HG02885 (cell line): ENCODE measurements around the gene C19orf67.
"Not testable (repeated sequence)": the region's sequence is repeated elsewhere in the genome, so short reads cannot be mapped to it uniquely, and the experiment has no call there.

Source experiments
- ATAC-seq: cut with Tn5 transposase; IDR thresholded peaks from one replicate; pipeline ENCODE4 v1.9.1; 2021; ENCODE audit warnings: mild to moderate bottlenecking; ENCODE audit not compliant: unreplicated experiment, poor library complexity

Gene C19orf67

DNA sequence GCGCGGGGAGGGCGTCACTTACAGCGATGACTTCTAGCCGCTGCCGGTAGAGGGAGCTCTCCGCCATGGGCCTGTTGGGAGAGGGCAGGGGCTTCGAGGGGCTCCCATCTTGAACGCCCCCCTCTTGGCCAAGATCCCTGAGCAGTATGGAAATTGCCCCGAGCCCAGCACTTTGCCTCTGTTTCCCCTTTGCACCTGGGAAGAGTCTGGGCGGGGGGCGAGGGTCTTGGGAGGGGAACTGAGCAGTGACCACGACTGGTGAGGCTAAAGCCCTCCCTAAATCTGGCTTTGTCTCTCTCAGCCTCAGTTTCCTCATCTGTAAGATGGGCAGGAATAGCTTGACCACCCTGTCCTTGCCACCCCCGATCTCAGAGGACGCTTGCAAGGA is 26.5 kb downstream of the C19orf67 start:
- ATAC-seq = no peak

DNA sequence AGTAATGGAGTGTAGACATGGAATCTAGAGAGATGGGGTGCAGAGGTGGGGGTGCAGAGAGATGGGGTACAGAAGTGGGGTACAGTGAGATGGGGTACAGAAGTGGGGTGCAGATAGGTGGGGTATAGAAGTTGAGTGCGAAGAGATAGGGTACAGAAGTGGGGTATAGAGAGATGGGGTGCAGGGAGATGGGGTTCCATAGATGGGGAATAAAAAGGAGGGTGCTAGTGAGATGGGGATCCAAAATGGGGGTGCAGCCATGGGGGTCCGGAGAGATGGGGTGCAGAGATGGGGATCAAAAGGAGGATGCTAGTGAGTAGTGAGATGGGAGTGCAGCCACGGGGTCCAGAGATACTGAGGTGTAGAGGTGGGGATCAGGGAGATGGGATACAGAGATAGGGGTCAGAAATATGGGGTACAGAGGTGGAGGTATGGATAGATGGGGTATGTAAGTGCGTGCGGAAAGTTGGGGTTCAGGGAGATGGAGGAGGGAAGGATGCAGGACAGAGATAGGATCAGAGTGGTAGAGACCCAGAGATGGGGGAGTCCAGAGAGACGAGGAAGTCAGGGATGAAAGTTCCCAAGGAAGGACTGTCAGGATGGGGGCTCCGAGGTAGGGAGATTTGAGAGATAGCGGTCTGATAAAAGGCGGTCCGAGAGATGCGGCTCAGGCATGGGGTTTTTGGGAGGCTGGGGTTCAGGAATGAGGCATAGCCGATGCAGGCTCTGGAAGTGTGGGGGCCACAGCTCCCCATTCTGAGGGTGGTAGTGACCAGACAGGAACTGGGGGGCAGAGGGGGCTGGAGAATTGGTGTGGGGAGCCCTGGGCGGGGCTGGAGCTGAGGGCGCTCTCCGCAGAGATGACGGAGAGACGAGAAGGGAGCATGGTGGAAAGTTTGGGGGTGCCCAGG is 27.1 kb downstream of the C19orf67 start:
- ATAC-seq = no peak

DNA sequence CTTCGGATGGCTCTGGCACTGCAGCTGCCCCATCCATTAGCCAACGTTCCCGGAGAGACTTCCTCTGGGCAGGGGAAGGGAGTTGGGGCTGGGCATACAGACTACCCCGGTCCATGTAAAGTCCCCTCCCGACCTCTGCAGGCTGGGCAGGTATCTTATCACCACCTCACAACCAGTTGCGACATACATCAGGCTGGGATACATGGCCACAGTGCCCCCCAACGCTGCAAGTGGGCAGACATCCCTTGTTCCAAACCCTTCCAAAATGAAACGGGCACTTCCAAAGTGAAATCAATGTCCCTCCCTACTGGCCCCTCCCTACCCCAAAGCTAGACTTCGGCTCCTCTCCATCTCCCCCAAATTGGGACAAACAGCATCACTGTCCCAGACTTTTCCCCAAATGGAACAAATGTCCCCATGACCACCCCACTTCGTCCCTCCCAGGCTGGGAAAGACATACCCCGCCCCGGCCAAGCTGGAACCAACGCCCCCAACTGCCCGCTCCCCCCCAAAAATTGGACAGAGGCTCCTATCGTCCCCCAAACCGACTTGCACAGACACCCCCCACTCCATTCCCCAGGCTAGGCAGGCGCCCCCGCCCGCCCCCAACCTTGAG is 28.7 kb downstream of the C19orf67 start:
- ATAC-seq = no peak

DNA sequence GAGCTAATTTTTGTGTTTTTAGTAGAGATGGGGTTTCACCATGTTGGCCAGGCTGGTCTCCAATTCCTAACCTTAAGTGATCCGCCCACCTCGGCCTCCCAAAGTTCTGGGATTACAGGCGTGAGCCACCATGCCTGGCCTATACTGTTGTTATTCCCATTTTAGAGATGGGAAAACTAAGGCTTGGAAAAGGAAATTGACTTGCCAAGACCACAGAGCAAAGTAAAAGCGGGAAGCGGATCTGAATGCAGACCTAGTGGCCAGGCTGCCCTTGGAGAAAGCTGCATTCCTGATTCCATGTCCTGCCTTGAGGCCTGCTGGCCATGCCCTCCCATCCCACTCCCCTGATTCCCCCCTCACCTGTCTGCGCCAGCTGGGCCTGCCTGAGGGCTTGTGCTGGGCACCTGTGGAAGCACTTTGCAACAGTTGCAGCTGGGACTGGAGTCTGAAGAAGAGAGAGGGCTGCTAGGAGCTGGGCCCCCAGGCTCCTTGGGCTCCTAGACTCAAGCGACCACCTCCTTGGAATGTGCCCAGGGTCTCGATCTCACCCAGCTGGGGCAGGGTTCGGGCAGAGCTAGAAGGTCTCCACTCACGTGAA is 29.4 kb downstream of the C19orf67 start:
- no peak for ATAC-seq

DNA sequence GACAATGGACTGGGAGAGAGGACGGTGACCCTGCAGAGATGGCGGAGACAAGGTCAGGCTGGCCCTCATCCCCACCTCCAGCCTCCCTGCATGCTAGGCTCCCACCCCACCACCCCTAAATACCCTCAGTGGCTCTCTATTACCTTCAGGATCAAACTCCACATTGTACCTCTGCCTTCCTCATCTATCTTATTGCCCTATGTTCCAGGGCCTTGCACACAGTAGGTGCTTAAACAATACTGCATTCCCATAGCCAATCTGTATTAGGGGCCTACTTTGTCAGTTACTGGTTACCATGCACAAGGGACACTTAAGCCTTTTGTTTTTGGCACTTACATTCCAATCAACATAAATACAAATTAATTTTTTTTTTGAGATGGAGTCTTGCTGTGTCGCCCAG is 30.2 kb downstream of the C19orf67 start:
- ATAC-seq = no peak

DNA sequence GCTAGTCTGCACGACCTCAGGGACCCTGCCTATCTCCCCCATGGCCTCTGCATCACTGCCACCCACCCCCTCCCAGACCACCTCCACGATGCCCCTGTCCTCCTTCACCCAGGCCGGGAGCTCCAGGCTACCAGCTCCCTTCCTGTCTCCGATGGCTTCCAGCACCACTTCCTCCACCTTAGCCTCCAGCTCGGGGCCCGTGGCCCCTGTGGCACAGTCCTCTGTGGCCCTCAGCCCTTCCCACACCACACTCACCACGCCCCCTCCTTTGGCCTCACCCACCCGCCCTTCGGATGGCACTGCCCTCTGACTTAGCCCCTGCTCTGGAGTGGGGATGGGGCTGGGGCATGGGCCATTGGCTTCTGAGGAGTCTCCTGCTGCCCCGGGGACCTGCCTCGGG is 30.9 kb downstream of the C19orf67 start:
- ATAC-seq = no peak

DNA sequence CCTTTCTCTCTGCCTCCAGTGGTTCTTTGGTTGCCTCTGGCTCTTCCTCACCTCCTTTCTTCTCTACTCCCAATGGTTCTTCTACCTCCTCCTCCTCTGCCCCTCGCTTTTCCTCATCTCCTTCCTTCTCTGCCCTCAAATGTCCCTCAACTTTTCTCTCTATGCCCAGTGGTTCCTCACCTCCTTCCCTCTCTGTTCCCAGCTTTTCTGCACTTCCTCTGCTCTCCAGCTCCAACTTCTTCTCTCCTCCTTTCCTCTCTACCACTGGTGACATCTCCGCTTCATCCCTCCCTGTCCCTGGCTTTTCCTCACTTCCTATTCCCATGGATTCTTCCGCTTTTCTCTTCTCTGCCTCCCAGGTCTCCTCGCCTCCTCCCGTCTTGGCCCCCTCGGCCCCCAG is 31.5 kb downstream of the C19orf67 start:
- ATAC-seq = no peak

DNA sequence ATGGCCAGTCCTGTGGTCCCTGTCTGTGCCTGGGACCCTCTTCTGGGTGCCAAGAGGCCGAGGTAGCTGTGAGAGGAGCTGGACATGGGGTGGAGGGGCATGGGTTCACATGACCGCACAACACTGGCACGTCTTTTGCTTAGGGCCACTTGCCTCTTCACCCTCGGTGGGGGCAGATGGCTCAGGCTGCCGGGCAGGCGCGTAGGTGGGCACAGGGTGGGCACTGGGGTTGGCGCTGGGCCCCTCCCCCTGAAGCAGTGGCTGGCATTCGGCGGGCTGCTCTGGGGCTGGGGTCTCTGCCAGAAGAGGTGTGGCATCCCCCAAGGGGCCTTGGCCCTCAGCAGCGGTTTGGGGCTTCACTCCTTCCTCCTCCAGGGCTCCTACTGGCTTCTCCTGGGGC is 32.1 kb downstream of the C19orf67 start:
- no peak for ATAC-seq

DNA sequence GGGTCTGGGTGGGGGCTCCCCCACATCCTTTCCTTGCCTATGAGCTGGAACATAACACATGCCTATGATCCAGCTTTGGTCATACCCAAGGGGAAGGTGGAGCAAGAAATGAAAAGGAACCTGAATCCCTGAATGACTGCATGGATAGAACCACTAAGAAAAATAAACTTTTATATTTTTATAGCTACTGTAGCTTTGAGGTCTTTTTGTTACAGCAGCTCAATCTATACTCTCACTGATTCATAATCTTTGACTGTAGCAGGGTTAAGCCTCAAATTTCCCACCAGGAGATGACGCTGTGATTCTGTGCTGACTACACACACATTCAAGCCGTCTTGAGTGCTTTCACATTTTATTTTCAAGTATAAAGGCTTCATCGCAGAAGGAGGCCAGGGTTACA is 32.6 kb downstream of the C19orf67 start:
- no peak for ATAC-seq

DNA sequence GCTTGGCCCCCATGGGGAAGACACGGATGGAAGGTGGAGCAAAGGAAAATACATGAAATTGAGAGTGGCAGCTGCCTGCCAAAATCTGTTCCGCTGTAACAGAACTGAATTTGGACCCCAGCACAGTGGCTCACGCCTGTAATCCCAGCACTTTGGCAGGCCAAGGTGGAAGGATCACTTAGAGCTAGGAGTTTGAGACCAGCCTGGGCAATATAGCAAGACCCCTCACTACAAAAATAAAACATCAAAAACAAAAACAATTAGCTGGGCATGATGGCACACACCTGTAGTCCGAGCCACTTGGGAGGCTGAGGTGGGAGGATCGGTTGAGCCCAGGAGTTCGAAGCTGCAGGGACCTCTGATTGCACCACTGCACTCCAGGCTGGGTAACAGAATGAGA is 33.1 kb downstream of the C19orf67 start:
- no peak for ATAC-seq

DNA sequence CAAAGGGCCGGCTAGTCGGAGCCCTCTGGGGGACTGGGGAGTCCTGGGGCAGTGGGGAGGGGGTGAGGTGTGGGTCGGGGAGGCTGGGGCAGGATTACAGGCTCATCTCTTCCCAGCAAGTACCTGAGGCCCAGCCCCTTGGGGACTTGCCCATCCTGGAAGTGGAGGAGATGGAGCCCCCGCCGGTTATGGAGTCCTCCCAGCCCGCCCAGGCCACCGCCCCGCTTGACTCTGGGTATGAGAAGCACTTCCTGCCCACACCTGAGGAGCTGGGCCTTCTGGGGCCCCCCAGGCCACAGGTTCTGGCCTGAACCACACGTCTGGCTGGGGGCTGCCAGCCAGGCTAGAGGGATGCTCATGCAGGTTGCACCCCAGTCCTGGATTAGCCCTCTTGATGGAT is 33.6 kb downstream of the C19orf67 start:
- ATAC-seq = no peak

DNA sequence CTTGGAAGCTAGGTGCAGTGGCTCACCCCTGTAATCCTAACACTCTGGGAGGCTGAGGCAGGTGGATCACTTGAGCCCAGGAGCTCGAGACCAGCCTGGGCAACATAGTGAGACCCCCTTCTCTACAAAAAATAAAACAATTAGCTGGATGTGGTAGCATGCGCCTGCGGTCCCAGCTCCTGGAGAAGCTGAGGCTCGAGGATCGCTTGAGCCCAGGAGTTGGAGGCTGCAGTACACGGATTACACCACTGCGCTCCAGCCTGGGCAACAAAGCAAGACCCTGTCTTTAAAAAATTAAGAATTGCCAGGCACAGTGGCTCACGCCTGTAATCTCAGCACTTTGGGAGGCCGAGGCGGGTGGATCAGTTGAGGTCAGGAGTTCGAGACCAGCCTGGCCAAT is 34.6 kb downstream of the C19orf67 start:
- not testable (repeated sequence) for ATAC-seq

DNA sequence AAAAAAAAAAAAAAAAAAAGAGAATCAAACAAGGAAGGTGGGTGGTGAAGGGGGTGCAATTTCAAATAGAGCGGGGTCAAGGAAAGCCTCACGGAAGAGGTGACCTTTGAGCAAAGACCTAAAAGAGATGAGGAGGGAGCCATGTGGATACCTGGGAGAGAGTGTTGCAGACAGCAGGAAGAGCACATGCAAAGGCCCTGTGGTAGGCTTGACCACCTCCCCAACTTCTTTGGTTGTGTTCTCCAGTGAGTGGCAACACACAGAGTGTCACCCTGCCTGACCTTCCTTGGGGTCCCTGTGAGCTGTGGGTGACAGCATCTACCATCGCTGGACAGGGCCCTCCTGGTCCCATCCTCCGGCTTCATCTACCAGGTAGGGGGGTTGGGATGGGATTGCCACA is 35.1 kb downstream of the C19orf67 start:
- no peak for ATAC-seq

DNA sequence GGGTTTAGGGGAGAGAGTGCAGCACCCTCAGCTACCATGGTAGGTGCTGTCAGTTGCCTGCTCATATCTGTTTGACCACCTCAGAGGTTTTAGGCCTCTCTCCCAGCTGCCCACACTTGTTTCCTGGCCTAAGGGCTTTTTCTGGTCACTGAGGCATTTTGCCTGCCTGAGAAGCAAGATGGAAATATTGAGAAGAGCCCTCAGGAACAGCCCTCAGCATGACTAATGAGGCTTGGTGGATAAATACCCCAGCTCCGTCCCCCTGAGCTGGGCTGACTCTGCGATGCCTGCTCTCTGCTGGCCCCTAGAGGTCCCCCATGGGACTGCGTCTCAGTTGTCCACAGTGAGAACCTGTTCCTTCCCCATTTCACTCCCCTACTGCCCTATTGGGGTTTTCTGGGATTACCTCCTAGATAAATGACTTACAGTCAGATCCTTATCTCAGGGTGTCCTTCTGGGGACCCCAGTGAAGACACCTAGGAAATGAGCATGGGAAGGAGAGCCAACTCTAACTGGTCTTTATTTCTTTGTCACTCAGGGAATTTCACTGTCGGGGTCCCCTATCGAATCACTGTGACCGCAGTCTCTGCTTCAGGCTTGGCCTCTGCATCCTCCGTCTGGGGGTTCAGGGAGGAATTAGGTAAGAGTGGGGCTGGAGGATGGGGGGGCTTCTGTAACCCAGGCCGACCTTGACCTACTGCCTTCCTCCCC is 37.0 kb downstream of the C19orf67 start:
- ATAC-seq = no peak

DNA sequence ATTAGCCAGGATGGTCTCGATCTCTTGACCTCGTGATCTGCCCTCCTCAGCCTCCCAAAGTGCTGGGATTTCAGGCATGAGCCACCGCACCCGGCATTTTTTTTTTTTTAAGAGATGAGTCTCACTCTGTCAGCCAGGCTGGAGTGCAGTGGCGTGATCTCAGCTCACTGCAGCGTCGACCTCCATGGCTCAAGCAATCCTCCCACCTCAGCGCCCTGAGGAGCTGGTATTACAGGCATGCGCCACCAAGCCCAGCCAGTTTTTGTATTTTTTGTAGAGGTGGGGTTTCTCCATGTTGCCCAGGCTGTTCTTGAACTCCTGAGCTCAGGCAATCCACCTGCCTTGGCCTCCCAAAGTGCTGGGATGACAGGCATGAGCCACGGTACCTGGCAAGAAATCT is 37.7 kb downstream of the C19orf67 start:
- not testable (repeated sequence) for ATAC-seq

DNA sequence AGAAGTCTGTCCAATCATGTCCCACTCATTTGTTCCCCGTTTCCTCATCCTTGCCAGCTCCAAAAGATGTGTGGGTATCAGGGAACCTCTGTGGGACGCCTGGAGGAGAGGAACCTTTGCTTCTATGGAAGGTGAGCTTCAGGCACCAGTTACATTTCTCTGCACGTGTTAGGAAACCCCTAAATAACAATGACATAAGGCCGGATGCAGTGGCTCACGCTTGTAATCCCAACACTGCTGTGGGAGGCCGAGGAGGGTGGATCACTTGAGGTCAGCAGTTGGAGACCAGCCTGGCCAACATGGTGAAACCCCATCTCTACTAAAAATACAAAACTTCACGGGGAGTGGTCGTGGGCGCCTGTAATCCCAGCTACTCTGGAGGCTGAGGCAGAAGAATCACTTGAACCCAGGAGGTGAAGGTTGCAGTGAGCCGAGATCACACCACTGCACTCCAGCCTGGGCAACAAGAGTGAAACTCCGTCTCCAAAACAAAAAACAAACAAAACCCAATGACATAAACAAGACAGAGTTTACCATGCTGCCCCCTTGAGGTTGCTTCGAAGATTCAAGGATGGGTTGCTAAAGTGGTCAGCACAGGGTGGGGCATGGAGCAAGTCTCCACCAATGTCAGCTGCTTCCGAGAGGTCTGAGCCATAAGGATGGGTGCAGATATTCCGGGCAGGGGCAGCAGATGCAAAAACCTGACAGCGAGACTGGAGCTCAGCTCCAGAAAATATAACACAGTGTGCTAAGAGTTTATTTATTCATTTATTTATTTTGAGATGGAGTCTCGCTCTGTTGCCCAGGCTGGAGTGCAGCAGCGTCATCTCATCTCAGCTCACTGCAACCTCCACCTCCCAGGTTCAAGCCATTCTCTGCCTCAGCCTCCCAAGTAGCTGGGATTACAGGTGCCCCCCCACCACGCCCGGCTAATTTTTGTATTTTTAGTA is 42.6 kb downstream of the C19orf67 start:
- not testable (repeated sequence) for ATAC-seq

DNA sequence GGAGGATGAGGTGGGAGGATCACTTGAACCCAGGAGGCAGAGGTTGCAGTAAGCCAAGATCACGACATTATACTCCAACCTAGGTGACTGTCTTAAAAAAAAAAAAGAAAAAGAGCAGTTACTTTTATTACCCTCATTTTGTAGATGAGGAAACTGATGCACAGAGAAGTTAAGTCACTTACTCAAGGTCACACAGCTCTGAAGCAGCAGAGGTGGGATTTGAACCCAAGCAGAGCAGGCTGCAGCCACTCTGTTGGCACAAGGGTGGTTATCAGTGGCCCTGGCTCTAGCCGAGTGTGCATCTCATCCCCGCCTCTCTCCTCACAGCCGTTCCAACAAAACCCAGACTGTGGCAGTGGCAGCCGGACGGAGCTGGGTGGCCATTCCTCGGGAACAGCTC is 46.4 kb downstream of the C19orf67 start:
- ATAC-seq = no peak

DNA sequence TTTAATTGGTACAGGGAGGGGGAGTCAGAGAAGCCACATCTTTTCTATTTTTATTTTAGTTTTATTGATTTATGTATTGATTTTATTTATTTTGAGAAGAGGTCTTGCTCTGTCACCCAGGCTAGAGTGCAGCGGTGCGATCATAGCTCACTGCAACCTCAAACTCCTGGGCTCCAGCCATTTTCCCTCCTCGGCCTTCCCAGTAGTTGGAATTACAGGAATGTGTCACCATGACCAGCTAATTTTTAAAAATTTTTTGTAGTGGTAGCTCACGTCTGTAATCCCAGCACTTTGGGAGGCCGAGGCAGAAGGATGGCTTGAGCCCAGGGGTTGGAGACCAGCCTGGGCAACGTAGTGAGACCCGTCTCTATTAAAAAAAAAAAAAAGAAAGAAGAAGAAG is 49.9 kb downstream of the C19orf67 start:
- no peak for ATAC-seq

DNA sequence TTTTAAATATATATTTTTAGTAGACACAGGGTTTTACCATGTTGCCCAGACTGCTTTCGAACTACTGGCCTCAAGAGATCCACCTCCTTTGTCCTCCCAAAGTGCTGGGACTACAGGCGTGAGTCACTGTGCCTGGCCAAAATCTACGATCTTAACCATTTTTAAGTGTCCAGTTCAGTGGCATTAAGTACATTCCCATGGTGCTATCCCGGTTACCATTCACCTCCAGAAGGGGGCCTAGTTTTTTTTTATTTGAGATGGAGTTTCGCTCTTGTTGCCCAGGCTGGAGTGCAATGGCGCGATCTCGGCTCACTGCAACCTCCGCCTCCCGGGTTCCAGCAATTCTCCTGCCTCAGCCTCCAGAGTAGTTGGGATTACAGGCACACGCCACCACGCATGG is 50.4 kb downstream of the C19orf67 start:
- ATAC-seq = not testable (repeated sequence)

DNA sequence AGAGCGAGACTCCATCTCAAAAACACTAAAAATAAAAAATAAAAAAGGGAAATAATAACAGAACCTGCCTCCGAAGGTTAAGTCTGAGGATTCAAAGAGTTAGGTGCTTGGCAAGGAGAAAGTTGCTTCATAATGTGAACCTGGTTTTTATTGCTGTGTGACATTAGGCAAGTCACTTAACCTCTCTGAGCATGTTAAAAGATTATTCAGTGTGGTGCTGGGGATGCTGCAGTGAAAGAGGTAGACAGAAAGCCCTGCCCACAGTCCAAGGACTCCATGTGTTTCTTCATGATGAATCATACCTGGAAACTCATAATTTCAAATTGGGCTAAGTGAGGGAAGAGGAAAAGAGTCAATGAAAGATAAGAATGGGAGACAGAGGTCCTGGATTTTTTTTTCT is 51.6 kb downstream of the C19orf67 start:
- no peak for ATAC-seq
